ENCODE measurements around the gene LRRC41.
A peak's percentile ranks its signal among the peaks of the same experiment; 100 is the strongest.
"Not testable (repeated sequence)": the region's sequence is repeated elsewhere in the genome, so short reads cannot be mapped to it uniquely, and the experiment has no call there.

Gene LRRC41

DNA sequence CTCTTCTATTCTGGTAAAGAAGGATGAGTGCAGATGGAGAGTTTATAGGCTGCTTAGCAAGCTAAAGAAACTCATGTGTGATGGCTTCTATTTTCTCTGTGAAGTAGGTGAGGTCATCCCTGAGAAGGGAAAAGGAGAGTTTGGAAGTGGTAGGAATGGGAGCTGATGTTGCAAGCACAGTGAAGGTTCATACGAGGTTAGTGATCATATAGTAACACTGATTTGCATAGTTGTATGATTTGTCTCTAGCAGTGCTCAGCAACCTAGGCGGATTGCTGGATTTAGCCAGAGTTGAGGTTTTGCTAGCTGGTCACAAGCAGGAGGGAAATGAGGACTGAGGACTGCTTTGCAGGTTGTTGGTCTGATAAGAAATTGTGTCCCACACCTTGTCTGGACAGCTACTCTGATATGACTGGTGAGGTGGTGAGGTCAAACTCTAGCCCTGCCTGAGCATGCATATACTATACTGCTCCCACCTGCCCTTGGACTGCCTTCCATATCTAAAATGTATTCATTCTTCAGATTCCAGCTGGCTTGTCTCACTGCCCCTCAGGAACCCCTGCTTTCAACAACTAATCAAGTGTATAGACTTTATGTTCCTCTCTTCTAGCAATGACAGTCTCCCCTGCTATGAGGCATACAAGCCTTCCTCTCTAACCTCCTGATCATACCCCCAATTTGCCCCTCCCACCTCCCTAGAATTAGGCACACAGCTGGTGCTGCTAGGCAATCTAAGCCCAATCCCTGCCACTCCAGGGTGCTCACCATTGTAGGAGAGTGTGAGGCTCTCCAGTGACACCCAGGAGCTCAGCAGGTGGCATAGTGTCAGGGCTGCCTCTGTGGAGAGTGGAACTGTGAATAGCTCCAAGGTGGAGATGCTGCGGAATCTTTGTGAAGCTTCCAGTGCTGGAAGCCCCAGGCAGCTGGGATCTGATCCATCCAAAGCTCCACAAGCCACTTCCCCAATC is 18.5 kb downstream of the LRRC41 start:
- no peak for DNase-seq

- DNase-seq = no peak
Measured at GRCh38 chr1:46284058-46284457, 19.4 kb downstream of the LRRC41 start.

DNA sequence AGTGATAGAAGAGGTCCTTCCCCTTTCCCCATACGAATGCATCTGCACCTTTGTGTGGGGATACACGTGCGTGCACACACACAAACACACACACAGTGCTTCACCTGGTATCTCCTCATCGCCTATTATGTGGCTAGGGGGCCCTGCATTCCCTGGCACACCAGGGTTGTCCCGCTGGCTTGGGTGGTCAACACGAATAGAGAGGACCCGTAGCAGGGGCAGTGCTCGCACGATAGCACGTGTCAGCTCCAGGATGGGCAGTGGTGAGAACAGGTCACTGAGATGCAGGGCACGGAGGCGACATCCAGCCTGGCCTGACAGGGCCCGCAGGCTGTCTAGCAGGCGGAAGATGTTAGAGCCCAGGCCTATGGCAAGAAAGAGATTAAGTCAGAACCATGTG is 22.4 kb downstream of the LRRC41 start:
- no peak for DNase-seq

GRCh38 chr1:46280092-46280491 is 23.3 kb downstream of the LRRC41 start:
- no peak for DNase-seq

- no peak for DNase-seq
Measured at GRCh38 chr1:46278807-46279206, 24.6 kb downstream of the LRRC41 start.

- DNase-seq = no peak
Measured at GRCh38 chr1:46277658-46278373, 25.6 kb downstream of the LRRC41 start.

GRCh38 chr1:46275030-46275337 is 28.4 kb downstream of the LRRC41 start:
- DNase-seq = no peak

DNA sequence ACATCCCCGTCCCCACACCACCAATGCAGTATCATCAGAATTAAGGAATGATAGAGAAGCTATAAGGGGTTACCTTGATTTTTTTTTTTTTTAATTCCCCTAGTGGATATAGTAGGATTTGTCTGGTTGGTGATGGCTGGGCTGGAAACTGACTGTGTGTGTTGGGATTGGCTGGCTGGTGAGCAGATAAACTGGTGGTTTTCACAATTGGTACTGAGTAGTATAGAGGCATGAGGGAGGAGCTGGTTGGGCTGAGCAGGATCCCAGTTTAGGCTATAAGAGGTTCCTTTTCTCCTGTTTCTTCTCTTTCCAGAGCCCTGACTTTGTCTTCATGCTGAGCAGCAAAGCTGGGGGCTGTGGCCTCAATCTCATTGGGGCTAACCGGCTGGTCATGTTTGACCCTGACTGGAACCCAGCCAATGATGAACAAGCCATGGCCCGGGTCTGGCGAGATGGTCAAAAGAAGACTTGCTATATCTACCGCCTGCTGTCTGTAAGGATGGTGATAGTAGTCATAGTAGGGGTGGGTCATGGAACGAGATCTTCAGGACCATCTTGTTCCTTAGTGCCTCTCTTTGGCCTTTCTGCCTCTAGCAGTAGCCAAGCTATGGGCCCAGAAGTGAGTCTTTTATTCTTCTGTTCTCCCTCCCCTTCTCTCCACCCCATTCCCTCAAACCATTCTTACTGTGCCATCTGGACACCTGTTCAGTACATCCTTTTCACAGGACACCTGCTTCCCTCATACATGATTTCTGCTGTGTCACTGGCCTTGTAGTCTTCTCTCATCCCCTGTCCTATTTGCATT is 29.0 kb downstream of the LRRC41 start:
- DNase-seq = no peak

- no peak for DNase-seq
Measured at GRCh38 chr1:46268578-46268977, 34.8 kb downstream of the LRRC41 start.

- DNase-seq = no peak
Measured at GRCh38 chr1:46263146-46263545, 40.3 kb downstream of the LRRC41 start.

- DNase-seq = no peak
Measured at GRCh38 chr1:46262508-46262907, 40.9 kb downstream of the LRRC41 start.

GRCh38 chr1:46256523-46256922 is 46.9 kb downstream of the LRRC41 start:
- DNase-seq = no peak

- DNase-seq = no peak
Measured at GRCh38 chr1:46254668-46255067, 48.7 kb downstream of the LRRC41 start.

DNA sequence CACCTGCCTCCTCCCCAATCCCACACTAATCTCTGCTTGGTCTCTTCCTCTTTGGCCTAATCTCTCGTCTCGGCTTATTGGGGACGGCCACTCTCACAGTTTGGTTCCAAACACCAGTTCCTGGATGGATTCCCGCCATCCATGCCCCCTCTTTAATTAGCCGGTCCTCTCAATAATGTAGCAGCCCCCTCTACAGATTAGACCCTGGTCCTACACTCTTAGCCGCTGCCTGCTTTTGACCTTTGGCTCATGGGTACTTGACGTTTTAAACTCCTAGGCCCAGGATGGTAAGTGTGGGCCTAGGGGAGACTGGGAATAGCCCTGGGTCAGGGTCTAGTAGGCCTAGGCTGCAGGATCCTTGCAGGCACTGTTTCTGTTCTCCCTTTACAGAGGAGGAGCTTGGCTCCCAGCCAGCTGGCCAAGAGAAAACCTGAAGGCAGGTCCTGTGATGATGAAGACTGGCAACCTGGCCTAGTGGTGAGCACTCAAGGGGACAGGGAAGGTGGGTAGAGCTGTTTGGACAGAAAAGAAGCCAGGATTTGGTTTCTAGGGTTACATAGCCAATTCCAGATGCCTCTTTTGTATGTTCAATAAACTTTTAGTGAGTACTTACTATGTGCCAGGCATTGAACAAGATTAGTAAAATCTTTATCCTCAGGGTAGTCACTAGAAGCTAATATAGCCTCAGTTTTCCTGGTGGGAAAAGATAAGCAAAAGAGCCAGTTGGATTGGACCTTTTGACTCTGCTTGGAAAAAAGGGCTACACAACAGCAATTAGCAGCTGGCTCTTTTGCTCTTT is 55.1 kb downstream of the LRRC41 start:
- peak; percentile 45 for DNase-seq

DNA sequence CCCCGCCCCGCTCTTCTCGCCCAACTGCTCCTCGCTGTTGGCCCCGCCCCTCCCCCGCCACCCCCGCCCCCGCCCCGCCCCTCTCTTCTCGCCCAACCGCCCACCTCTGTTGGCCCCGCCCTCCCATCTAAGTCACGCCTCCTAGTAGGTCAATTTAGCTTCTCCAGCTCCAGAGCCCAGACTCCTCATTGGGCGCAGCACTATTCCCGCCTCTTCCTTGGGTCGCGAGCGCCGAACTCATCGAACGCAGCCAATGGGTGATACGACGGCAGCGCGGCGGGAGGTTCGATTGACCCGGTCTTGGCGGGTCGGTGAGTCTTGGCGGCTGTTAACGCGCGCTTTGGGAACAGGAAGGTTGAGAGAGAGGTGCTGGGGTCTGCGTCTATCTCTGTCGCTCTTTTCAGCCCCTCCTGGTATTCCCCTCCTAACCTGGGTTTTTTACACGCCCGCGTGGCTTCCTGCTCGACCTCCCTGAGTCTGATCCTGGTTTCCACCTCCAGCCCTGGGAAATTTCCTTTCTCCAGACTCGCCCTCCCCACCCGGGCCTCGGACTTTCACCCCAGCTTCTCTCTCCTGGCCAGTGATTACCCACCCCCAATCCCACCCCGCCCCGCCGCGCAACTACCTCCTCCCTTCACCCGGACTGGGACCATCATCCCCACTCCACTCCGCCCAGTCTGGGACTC is 55.8 kb downstream of the LRRC41 start, which contains the start of gene RAD54L:
Gene RAD54L (plus strand): TSS at position 328 of the 686 bp plus-strand sequence. CDS start 643 bp downstream, outside the sequence.
- DNase-seq = peak; percentile 99

DNA sequence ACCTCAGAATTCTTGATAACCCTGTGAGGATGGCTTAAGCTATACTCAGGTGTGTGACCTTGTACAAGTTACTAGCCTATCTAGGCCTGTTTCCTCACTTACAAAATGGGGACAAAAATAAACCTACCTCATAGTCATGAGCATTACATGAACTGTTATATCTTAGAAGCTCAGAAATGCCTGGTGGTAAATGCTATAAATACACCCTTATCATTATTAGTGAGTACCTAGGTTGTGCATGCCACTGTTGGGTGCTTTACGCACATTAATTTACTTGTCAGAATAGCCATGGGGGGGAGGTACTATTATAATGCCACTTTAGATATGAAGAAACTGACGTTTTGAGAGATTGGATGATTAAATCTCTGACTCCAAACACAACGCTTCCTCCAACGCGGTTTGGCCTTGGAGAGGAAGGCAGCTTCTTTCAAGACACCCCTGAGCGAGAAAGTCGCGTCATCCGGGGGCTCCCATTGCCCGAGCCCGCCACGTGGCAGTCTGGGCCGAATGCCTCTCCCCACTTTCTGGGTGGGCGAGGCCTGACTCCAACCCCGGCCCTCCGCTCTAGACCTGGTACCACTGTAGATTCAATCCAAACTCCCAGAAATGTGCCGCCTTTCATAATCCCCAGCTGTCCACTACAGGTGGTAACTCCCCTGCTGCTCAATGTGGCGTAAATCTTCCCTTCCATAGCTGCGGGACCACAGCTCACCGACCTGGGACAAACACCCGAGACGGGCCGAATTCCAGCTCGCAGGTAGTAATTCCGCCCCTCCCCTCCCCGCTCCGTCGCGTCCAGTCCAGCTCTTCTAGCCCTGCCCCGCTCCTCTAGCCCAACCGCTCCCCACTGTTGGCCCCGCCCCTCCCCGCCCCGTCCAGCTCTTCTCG is 56.6 kb downstream of the LRRC41 start:
- DNase-seq = no peak

DNA sequence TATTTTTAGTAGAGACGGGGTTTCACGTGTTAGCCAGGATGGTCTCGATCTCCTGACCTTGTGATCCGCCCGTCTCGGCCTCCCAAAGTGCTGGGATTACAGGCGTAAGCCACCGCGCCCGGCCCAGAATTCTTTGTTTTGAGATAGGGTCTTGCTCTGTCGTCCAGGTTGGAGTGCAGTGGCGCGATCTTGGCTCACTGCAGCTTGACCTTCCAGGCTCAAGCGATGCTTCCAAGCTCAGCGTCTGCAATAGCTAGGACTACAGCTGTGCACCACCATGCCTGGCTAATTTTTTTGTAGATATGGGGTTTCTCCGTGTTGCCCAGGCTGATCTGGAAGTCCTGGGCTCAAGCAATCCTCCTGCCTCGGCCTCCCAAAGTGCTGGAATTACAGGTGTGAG is 57.3 kb downstream of the LRRC41 start:
- DNase-seq = not testable (repeated sequence)

GRCh38 chr1:46244656-46245371 is 58.6 kb downstream of the LRRC41 start:
- peak; percentile 18 for DNase-seq

- not testable (repeated sequence) for DNase-seq
Measured at GRCh38 chr1:46243831-46244230, 59.6 kb downstream of the LRRC41 start.

GRCh38 chr1:46242918-46243317 is 60.5 kb downstream of the LRRC41 start:
- no peak for DNase-seq
